ENCODE measurements around the gene SCN9A. TPM values are rescaled to one million over a fixed set of nuclear protein-coding genes. Genes with fewer than 3 reads are reported as not detected.

SCN9A gene
- total and polyA plus RNA-seq, 2 of the 4 experiments (the other 2 are of a cell fraction): 40.1 to 135 TPM

DNA sequence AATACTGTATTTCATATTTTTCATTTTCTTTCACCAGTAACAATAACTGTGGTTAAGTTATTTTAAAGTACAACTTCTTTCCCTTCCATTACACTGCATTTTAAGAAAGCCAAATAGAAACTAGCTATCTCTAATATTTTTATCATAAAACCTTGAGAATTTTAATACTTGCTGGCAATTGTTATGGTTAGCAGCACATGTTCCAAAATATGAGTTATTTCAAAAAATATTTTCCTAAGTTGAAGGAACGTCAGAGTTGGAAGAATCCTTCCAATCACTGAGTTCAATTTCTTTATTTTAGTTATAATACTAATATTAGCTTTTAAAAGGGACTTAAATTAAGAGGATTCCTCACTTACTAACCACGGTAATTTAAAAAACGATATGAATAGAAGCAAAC lies 68.4 kb downstream of the SCN9A start:
- Histone ChIP-seq H3K27ac (ENCODE audit: insufficient read depth, low read length) (no peak overlapping the region), H3K4me2 (ENCODE audit: low read depth, low read length) (no peak overlapping the region), H3K4ac (ENCODE audit: low read depth, low read length) (no peak overlapping the region), H3K27me3 (ENCODE audit: control insufficient read depth, insufficient read depth, low read length) (no peaks in the 10 kb centered on the region), H3K56ac (ENCODE audit: extremely low read depth, insufficient read depth, low read length) (no peak overlapping the region), H3K4me1 (ENCODE audit: control insufficient read depth, insufficient read depth, low read length) (no peaks in the 10 kb centered on the region), H3K9me1 (ENCODE audit: insufficient read depth, low read length) (no peaks in the 10 kb centered on the region), H4K20me1 (ENCODE audit: insufficient read depth, low read length) (no peaks in the 10 kb centered on the region), H2BK15ac (ENCODE audit: low read depth, low read length) (no peak overlapping the region), H3K18ac (ENCODE audit: low read depth, low read length) (no peak overlapping the region), H4K8ac (ENCODE audit: low read depth in 2 of 2, low read length in 2 of 2) (peak overlapping the region in 1 of 2 experiments; percentile 42; a peak in 1 of 4 replicates), H4K5ac (ENCODE audit: low read depth, low read length) (no peak overlapping the region), H3K79me1 (ENCODE audit: low read depth in 1 of 2, low read length in 2 of 2) (peaks cover 15 to 19% of the 10 kb centered on the region in 2 experiments; a peak in 3 of 4 replicates), H4K91ac (ENCODE audit: insufficient read depth, low read depth, low read length) (no peak overlapping the region), H2BK20ac (ENCODE audit: low read depth, low read length) (no peak overlapping the region), H2BK5ac (ENCODE audit: low read depth, low read length, poor library complexity, severe bottlenecking) (no peak overlapping the region), H3K4me3 (ENCODE audit: insufficient read depth, low read depth, low read length) (no peak overlapping the region), H2AK5ac (ENCODE audit: low read depth, low read length) (no peak overlapping the region), H3K9ac (ENCODE audit: low read depth, low read length) (no peak overlapping the region), H2AFZ (replicated peaks; ENCODE audit: low read length, poor library complexity) (no peak overlapping the region), H3K36me3 (ENCODE audit: control insufficient read depth, insufficient read depth, low read length) (peaks cover 3% of the 10 kb centered on the region; the same call in 1 of the 2 replicates), H3K23ac (ENCODE audit: low read depth, low read length) (no peak overlapping the region), H2AK9ac (replicated peaks; ENCODE audit: low read depth, low read length, poor library complexity) (no peak overlapping the region), H3K14ac (replicated peaks; ENCODE audit: low read depth, low read length) (no peak overlapping the region), H2BK120ac (ENCODE audit: low read depth, low read length) (no peak overlapping the region), H3K9me3 (ENCODE audit: control insufficient read depth, insufficient read depth, low read length) (no peaks in the 10 kb centered on the region)
- in situ Hi-C loops (cut with MboI; ENCODE audit: low sequenced_read_pairs): no loop called here
- ATAC-seq (ENCODE audit: low read depth) (no peak), DNase-seq (no peak)
- TF ChIP-seq, protein P1, sequence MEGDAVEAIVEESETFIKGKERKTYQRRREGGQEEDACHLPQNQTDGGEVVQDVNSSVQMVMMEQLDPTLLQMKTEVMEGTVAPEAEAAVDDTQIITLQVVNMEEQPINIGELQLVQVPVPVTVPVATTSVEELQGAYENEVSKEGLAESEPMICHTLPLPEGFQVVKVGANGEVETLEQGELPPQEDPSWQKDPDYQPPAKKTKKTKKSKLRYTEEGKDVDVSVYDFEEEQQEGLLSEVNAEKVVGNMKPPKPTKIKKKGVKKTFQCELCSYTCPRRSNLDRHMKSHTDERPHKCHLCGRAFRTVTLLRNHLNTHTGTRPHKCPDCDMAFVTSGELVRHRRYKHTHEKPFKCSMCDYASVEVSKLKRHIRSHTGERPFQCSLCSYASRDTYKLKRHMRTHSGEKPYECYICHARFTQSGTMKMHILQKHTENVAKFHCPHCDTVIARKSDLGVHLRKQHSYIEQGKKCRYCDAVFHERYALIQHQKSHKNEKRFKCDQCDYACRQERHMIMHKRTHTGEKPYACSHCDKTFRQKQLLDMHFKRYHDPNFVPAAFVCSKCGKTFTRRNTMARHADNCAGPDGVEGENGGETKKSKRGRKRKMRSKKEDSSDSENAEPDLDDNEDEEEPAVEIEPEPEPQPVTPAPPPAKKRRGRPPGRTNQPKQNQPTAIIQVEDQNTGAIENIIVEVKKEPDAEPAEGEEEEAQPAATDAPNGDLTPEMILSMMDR (conservative IDR thresholded peaks at IDR 0.05; ENCODE audit: low read depth, low read length): no peak
- TF ChIP-seq POLR2A (IDR thresholded peaks at IDR 0.05; ENCODE audit: low read depth, low read length) (no peak), RCOR1 (IDR thresholded peaks at IDR 0.05; ENCODE audit: insufficient replicate concordance, low read length) (no peak), NFE2L2 (IDR thresholded peaks at IDR 0.05; ENCODE audit: low read depth, low read length) (no peak), CEBPB (IDR thresholded peaks at IDR 0.05; ENCODE audit: low read depth, low read length) (no peak), SMC3 (IDR thresholded peaks at IDR 0.05; ENCODE audit: low read depth, low read length) (no peak), FOS (IDR thresholded peaks at IDR 0.05; ENCODE audit: low read depth, low read length) (no peak), MAFK (IDR thresholded peaks at IDR 0.05; ENCODE audit: low read depth, low read length) (no peak), RAD21 (IDR thresholded peaks at IDR 0.05; ENCODE audit: low read length) (no peak), RFX5 (IDR thresholded peaks at IDR 0.05; ENCODE audit: low read depth, low read length) (no peak), CHD1 (IDR thresholded peaks at IDR 0.05; ENCODE audit: low read depth, low read length) (no peak)
- TF ChIP-seq, protein P2, sequence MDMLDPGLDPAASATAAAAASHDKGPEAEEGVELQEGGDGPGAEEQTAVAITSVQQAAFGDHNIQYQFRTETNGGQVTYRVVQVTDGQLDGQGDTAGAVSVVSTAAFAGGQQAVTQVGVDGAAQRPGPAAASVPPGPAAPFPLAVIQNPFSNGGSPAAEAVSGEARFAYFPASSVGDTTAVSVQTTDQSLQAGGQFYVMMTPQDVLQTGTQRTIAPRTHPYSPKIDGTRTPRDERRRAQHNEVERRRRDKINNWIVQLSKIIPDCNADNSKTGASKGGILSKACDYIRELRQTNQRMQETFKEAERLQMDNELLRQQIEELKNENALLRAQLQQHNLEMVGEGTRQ (IDR thresholded peaks at IDR 0.05; ENCODE audit: low read depth, low read length): no peak
- TF ChIP-seq, protein P3, sequence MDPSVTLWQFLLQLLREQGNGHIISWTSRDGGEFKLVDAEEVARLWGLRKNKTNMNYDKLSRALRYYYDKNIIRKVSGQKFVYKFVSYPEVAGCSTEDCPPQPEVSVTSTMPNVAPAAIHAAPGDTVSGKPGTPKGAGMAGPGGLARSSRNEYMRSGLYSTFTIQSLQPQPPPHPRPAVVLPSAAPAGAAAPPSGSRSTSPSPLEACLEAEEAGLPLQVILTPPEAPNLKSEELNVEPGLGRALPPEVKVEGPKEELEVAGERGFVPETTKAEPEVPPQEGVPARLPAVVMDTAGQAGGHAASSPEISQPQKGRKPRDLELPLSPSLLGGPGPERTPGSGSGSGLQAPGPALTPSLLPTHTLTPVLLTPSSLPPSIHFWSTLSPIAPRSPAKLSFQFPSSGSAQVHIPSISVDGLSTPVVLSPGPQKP (IDR thresholded peaks at IDR 0.05; ENCODE audit: borderline replicate concordance, low read depth, low read length): no peak
- no CpG with 5 or more reads among the region's 3 CpGs for WGBS, 2 experiments (ENCODE audit: extremely low coverage in 2 of 2, insufficient read length in 1 of 2)
- ChIA-PET POLR2A (ENCODE audit: unreplicated experiment) (no interaction called here), CTCF (interaction anchor here (1.0 kb wide), 1 partner anchor 68 kb away, joined by 3 read pairs; no protein-coding TSS in a partner anchor)
- dilution Hi-C loops (cut with HindIII; ENCODE audit: low sequenced_read_pairs, unreplicated experiment): no loop called here
- BruUV-seq (replicated peaks): no TSS peak
- intact Hi-C loops (cut with micrococcal nuclease): no loop called here
